HG03378 (cell line): ENCODE data around the gene AAK1.

Experiments
- ATAC-seq: cut with Tn5 transposase; IDR thresholded peaks from one replicate; pipeline ENCODE4 v1.9.1; 2021; ENCODE audit warnings: mild to moderate bottlenecking, moderate library complexity; ENCODE audit not compliant: unreplicated experiment

The AAK1 gene

DNA sequence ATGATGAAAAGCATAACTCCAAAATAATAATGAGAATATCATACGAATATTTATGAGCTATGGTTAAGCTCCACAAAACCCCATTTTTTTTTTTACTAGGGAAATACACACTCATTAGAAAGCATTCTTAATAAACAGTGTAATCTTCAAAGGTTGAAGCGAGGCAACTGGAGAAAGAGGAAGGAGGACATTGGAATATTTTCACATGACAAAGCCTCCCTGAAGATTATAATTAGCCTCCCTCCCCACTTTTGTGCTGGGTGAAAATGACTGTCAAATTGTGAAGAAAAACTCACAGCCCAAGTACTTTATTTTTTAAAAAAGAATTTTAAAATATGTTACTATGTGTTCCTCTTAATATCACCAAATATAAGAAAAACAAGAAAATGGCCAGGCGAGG lies 142.2 kb downstream of the AAK1 start:
- no peak for ATAC-seq

DNA sequence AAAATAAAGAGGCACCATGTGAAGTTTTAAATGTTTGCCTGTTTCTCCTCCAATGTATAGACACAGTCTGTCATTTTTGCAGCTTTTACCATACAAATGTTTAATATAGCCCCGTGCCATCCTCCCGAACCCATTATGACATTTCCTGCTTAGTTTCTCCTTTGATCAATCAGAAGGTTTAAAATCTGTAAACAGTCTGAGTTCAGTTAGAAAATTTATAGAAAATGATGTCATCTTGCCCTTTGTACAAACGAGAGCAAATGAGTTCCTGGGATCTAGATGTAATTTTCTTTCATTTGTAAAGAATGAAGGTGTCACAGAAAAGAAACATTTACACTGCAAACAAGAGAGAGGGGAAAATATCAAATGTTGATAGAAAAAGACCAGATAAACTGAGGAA lies 143.6 kb downstream of the AAK1 start:
- ATAC-seq, result no peak

DNA sequence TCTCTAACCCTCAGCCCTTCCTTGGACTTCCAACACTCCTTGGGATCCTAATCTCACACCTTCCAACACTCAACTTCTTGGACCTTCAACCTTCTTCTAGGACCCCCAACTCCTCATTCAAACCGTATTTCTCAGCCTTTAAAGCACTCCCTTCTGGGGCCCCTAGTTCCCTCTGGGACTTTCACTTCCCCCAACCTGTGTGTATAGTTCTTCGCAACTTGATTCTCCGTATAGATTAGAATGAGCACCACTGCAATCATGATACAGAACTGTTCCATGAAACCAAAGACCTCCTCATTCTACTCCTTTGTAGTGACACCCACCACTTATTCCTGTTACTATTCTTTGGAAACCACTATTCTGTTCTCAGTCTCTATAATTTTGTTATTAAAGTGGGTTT lies 144.3 kb downstream of the AAK1 start:
- ATAC-seq, result no peak

GRCh38 chr2:69495861-69496260 lies 147.7 kb downstream of the AAK1 start:
- no peak for ATAC-seq

DNA sequence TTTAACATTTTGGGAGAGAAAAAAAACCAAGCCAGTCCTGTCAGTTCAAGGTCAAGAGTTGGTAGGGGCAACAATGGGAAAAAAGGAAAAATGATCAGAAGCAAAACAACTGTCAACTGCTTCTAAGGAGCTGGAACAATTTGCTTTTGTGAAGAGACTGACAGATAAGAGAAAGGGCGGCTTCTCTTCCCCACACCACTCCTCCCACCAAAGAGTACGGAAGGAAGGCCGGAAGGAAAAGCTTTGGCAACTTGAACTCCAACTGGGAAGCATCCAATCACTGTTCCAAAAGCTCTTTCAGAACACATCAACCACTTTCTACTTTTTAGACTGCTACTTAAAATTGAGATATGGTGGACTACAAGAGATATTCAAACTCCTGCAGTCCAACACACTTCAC lies 148.5 kb downstream of the AAK1 start:
- ATAC-seq, result no peak

- ATAC-seq, result no peak
These were observed 149.4 kb downstream of the AAK1 start for GRCh38 chr2:69494126-69494525.

GRCh38 chr2:69493268-69493667 lies 150.3 kb downstream of the AAK1 start:
- ATAC-seq, result no peak

GRCh38 chr2:69491864-69492263 lies 151.7 kb downstream of the AAK1 start:
- no peak for ATAC-seq

DNA sequence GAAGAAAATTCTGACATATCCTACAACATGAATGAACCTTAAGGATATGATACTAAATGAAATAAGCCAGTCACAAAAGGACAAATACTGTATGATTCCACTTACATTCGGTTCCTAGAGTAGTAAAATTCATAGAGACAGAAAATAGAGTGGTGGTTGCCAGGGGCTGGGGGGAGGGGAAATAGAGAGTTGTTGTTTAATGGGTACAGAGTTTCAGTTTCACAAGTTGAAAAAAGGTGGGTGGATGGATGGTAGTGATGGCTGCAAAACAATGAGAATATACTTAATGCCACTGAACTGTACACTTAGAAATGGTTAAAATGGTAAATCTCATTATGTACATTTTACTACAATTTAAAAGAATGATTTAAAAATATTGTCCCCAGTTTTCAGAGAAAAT lies 153.1 kb downstream of the AAK1 start:
- ATAC-seq, result no peak

GRCh38 chr2:69489793-69490192 lies 153.7 kb downstream of the AAK1 start:
- no peak for ATAC-seq

GRCh38 chr2:69483696-69484095 lies 159.8 kb downstream of the AAK1 start:
- ATAC-seq, result no peak

DNA sequence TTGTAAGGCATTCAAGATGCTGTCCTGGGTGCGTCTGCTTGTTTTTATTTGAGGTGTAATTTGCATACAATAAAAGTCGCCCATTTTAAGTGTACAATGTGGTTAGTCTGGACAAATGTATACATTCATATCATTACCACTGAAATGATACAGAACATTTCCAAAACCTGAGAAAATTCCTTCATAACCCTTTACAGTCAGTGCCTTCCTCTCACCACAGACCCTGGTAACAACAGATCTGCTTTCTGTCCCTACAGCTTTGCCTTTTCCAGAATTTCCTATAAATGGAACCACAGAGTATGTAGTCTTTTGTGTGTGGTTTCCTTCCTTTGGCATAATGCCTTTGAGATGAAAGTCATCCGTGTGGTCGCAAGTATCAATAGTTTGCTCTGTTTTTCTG lies 160.5 kb downstream of the AAK1 start:
- no peak for ATAC-seq

GRCh38 chr2:69482471-69482870 lies 161.1 kb downstream of the AAK1 start:
- no peak for ATAC-seq

GRCh38 chr2:69481421-69481820 lies 162.1 kb downstream of the AAK1 start:
- no peak for ATAC-seq

GRCh38 chr2:69477627-69478026 lies 165.9 kb downstream of the AAK1 start:
- no peak for ATAC-seq

DNA sequence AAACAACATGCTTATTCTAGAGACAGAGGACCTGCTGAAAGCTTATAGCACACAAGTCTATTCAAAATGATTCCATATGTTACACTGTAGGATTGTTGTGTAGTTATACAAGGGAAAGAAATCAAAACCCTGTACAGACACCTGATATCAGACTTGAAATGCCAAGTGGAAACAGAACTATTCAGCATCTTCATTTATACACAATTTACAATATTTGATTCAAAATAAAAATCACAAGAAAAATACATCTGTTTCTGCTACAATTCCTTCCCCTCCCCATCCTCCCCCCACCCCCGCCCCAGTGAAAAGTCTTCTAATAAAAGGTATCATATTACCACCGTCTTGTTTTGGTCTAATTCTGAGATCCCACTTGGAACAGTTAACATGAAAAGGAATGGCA lies 168.9 kb downstream of the AAK1 start:
- ATAC-seq, result no peak

DNA sequence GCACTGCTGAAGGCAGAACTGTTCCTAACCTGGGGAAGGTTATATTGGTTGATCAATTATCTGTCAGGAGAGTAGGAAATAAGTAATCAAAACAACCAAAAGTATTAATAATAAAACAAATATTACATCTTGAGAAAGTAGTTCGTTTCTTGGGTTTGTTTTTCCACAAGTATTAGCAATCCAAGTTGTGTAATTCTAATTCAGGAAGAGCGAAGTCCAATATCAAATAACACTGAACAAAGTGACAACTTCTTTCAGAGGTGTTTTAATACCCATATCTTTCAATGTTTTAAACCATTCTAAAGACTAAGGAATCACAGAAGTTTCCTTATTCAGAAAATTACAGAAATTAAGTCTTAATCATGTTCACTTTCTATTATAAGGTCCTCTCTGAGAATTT lies 171.7 kb downstream of the AAK1 start:
- ATAC-seq, result no peak

- ATAC-seq, result no peak
These were observed 172.6 kb downstream of the AAK1 start for GRCh38 chr2:69470911-69471310.

- no peak for ATAC-seq
These were observed 173.8 kb downstream of the AAK1 start for GRCh38 chr2:69469784-69470183.

DNA sequence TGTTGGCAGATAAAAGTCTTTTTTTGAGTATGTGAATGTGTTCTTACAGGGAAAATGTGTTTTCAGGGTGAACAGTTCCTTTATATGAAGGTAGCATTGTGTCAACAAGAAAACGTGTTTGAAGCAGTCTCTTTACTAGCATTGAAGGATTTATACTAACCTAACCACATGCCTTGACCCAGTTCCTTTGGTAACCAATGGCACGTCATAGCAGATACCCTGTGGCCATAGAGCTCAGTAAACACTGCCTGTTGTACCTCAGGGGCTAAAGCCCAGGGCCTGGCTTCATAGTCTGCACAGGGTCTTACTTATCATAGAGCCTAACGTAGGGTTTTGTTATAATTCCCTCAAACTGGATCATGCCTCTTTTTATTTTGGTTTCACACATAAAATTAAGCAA lies 174.2 kb downstream of the AAK1 start:
- no peak for ATAC-seq

DNA sequence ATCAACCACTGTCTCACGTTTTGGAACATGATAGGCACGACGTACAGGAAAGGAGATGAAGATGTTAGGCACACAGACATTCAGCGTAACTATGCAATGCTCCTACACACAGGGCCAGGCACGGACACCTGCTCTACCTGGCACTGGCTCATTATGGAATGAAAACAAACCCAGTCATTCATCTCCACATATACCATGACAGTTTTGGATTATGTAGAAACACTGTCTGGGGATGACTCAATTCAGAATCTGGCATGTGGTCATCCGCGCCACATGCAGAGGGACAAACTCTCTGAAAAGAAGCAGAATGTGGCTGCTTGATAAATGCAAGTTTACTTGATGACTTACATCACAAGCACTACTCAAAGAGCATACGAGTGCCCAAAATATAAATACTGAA lies 176.8 kb downstream of the AAK1 start:
- ATAC-seq, result no peak

DNA sequence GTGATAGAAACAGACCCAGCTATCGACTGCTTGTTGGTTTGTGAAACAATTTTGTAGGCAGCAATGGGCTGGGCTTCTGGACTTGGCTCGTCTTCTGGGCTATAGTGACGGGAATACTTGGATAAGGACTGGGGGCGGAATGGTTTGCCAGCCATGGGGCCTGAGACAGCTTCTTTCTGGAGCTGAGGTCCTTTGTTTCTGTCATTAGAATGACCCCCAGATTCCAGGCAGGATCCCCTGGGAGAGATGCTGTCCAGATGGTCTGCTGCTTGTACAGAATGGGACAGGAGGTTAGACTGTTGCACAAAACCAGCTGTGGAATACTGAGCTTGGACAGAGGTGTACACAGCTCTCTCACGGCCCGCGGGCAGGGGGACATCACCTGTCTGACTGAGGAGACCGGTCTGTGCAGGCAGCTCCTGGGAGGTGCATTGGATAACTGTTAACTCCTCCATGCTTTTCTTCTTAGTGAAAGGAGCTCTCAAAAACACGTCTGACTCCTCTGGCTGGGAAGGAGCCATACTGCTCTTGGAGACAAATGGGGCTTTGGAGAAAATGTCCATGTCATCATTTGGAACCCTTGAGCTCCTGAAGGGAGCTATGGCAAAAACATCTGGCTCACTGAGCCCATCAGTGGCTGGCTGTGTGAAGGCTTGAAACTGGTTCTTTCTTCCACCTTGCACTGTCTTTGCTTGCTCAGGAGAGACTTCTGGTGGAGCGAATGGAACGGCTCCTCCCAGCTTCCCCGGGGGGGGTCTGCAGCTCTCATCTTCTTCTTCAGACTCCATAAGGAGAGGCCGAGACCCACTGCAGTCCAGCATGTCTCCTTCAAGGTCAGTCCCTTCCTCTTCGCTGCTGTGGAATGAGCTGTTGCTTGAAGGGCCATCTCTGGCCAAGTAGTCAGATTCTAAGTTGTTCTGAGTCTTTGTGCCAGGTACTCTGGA lies 177.8 kb downstream of the AAK1 start:
- ATAC-seq, result no peak

- ATAC-seq, result no peak
These were observed 179.0 kb downstream of the AAK1 start for GRCh38 chr2:69464575-69464974.
